Activated naive CD4-positive, alpha-beta T cell treated with Interleukin-2 at 50 U/mL for 16 hours (primary cell): ENCODE measurements around the gene DNAH14.
"Not testable (repeated sequence)": the region's sequence is repeated elsewhere in the genome, so short reads cannot be mapped to it uniquely, and the experiment has no call there.

Source experiments
- DNase-seq: peaks from one replicate; pipeline ENCODE4 v3.0.0-alpha.2; 2020

DNAH14 gene

GRCh38 chr1:225277445-225277844, 348.0 kb downstream of the DNAH14 start:
- DNase-seq = no peak

- no peak for DNase-seq
Measured at GRCh38 chr1:225280563-225280962, 351.1 kb downstream of the DNAH14 start.

GRCh38 chr1:225290244-225290643, 360.8 kb downstream of the DNAH14 start:
- no peak for DNase-seq

GRCh38 chr1:225299624-225300023, 370.1 kb downstream of the DNAH14 start:
- no peak for DNase-seq

GRCh38 chr1:225300381-225300780, 370.9 kb downstream of the DNAH14 start:
- no peak for DNase-seq

GRCh38 chr1:225304996-225305395, 375.5 kb downstream of the DNAH14 start:
- no peak for DNase-seq

- not testable (repeated sequence) for DNase-seq
Measured at GRCh38 chr1:225310544-225310943, 381.1 kb downstream of the DNAH14 start.

GRCh38 chr1:225318706-225319575, 389.5 kb downstream of the DNAH14 start:
- DNase-seq = no peak

GRCh38 chr1:225319871-225320270, 390.4 kb downstream of the DNAH14 start:
- DNase-seq = no peak

GRCh38 chr1:225321784-225322183, 392.3 kb downstream of the DNAH14 start:
- no peak for DNase-seq

GRCh38 chr1:225329041-225329440, 399.6 kb downstream of the DNAH14 start:
- DNase-seq = no peak

- not testable (repeated sequence) for DNase-seq
Measured at GRCh38 chr1:225329996-225330395, 400.5 kb downstream of the DNAH14 start.

GRCh38 chr1:225332686-225333085, 403.2 kb downstream of the DNAH14 start:
- DNase-seq = no peak

- not testable (repeated sequence) for DNase-seq
Measured at GRCh38 chr1:225335098-225335778, 405.8 kb downstream of the DNAH14 start.

- DNase-seq = no peak
Measured at GRCh38 chr1:225338545-225338944, 409.1 kb downstream of the DNAH14 start.

- DNase-seq = no peak
Measured at GRCh38 chr1:225341642-225342041, 412.2 kb downstream of the DNAH14 start.

GRCh38 chr1:225342695-225343094, 413.2 kb downstream of the DNAH14 start:
- no peak for DNase-seq

- no peak for DNase-seq
Measured at GRCh38 chr1:225343618-225344017, 414.1 kb downstream of the DNAH14 start.

- no peak for DNase-seq
Measured at GRCh38 chr1:225347123-225347683, 417.7 kb downstream of the DNAH14 start.

- no peak for DNase-seq
Measured at GRCh38 chr1:225348400-225348799, 418.9 kb downstream of the DNAH14 start.

GRCh38 chr1:225349826-225350225, 420.4 kb downstream of the DNAH14 start:
- DNase-seq = no peak

GRCh38 chr1:225350872-225351271, 421.4 kb downstream of the DNAH14 start:
- no peak for DNase-seq

GRCh38 chr1:225354906-225355305, 425.4 kb downstream of the DNAH14 start:
- DNase-seq = no peak

- DNase-seq = no peak
Measured at GRCh38 chr1:225355863-225356262, 426.4 kb downstream of the DNAH14 start.
